CD14-positive monocyte (primary cell): ENCODE results near the gene IRF7. TPM values are rescaled to one million over a fixed set of nuclear protein-coding genes. Genes with fewer than 3 reads are reported as not detected.
A peak's percentile ranks its signal among the peaks of the same experiment; 100 is the strongest.

Experiments used
- DNase-seq, 3 donors: peaks; one replicate each; pipeline ENCODE4 v3.0.0-alpha.2; 2011 to 2022
- H2AFZ ChIP-seq: 2 replicates; pipeline ENCODE4 v1.6.0; 2012; ENCODE audit warnings: mild to moderate bottlenecking, low read depth, low read length, inconsistent platforms; ENCODE audit not compliant: insufficient read depth, poor library complexity, severe bottlenecking
- H3K27ac ChIP-seq, 2 donors: 1 replicate in 1 of 2; 2 replicates in 1 of 2; pipeline ENCODE4 v1.5.1; 2012 to 2013; ENCODE audit warnings: low read length in 2 of 2, control low read depth in 1 of 2, inconsistent platforms in 1 of 2, low read depth in 1 of 2, mild to moderate bottlenecking in 1 of 2
- H3K27me3 ChIP-seq, 2 donors: one replicate each; pipeline versions ENCODE4 v1.6.0 to v1.6.1; 2011 to 2013; ENCODE audit warnings: low read length in 2 of 2; ENCODE audit not compliant: control insufficient read depth in 2 of 2, insufficient read depth in 2 of 2
- H3K36me3 ChIP-seq, 2 donors: replicated peaks in 1 of 2; 1 replicate in 1 of 2; 2 replicates in 1 of 2; pipeline versions ENCODE4 v1.5.1 to v1.6.1; 2012 to 2013; ENCODE audit warnings: low read length in 2 of 2, control low read depth in 1 of 2, inconsistent platforms in 1 of 2, mild to moderate bottlenecking in 1 of 2; ENCODE audit not compliant: insufficient read depth in 2 of 2, control insufficient read depth in 1 of 2
- H3K4me1 ChIP-seq, 2 donors: 1 replicate in 1 of 2; 2 replicates in 1 of 2; pipeline versions ENCODE4 v1.5.1 to v1.6.1; 2012 to 2013; ENCODE audit warnings: low read length in 2 of 2, control low read depth in 1 of 2, inconsistent platforms in 1 of 2, mild to moderate bottlenecking in 1 of 2, moderate library complexity in 1 of 2; ENCODE audit not compliant: insufficient read depth in 2 of 2, control insufficient read depth in 1 of 2
- H3K4me2 ChIP-seq: replicated peaks from 2 replicates; pipeline ENCODE3; 2012; ENCODE audit warnings: low read length, moderate library complexity, mild to moderate bottlenecking; ENCODE audit not compliant: poor library complexity, severe bottlenecking; ENCODE audit errors: extremely low read depth
- H3K4me3 ChIP-seq, 3 experiments: fragments of 200-600 bp in 1 of 3; sonication (generic) in 1 of 3; replicated peaks in 1 of 3; 1 replicate in 2 of 3; 2 replicates in 1 of 3; pipeline ENCODE4 v1.5.1; 2011 to 2013; ENCODE audit warnings: low read length in 3 of 3, mild to moderate bottlenecking in 3 of 3, control low read depth in 2 of 3, low read depth in 2 of 3, inconsistent platforms in 1 of 3, moderate library complexity in 1 of 3
- H3K79me2 ChIP-seq: 2 replicates; pipeline ENCODE4 v1.6.0; 2012; ENCODE audit warnings: mild to moderate bottlenecking, control low read depth, inconsistent platforms, low read length, moderate library complexity; ENCODE audit not compliant: insufficient read depth
- H3K9ac ChIP-seq: 2 replicates; pipeline ENCODE4 v1.6.0; 2017; ENCODE audit warnings: low read length, mild to moderate bottlenecking; ENCODE audit not compliant: insufficient read depth, poor library complexity, severe bottlenecking
- H3K9me3 ChIP-seq, 2 donors: replicated peaks in 1 of 2; 1 replicate in 1 of 2; 2 replicates in 1 of 2; pipeline versions ENCODE4 v1.5.1 to v1.6.1; 2012 to 2013; ENCODE audit warnings: low read length in 2 of 2, control low read depth in 1 of 2; ENCODE audit not compliant: control insufficient read depth in 1 of 2, insufficient read depth in 1 of 2
- H4K20me1 ChIP-seq: 2 replicates; pipeline ENCODE4 v1.6.0; 2012; ENCODE audit warnings: mild to moderate bottlenecking, low read length, control low read depth, moderate library complexity; ENCODE audit not compliant: insufficient read depth
- H3K27ac Mint-ChIP-seq, 7 donors: one replicate each; pipeline ENCODE4 v1.8.0; 2020; ENCODE audit warnings: mild to moderate bottlenecking in 7 of 7, mixed read lengths in 7 of 7, moderate library complexity in 6 of 7, inconsistent platforms in 2 of 7
- H3K27me3 Mint-ChIP-seq, 3 donors: one replicate each; pipeline ENCODE4 v1.8.0; 2021 to 2022; ENCODE audit warnings: low read depth in 3 of 3, mild to moderate bottlenecking in 3 of 3, mixed read lengths in 3 of 3, moderate library complexity in 3 of 3, inconsistent platforms in 1 of 3
- H3K36me3 Mint-ChIP-seq, 2 donors: one replicate each; pipeline ENCODE4 v1.8.0; 2020; ENCODE audit warnings: mixed read lengths in 2 of 2, inconsistent platforms in 1 of 2, mild to moderate bottlenecking in 1 of 2
- H3K4me1 Mint-ChIP-seq: one replicate; pipeline ENCODE4 v1.8.0; 2020; ENCODE audit warnings: mild to moderate bottlenecking, mixed read lengths
- H3K4me3 Mint-ChIP-seq, 2 donors: one replicate each; pipeline ENCODE4 v1.8.0; 2020; ENCODE audit warnings: mild to moderate bottlenecking in 2 of 2, mixed read lengths in 2 of 2, moderate library complexity in 1 of 2
- H3K9me3 Mint-ChIP-seq, 7 donors: one replicate each; pipeline ENCODE4 v1.8.0; 2020 to 2022; ENCODE audit warnings: mixed read lengths in 7 of 7, mild to moderate bottlenecking in 6 of 7, moderate library complexity in 6 of 7, inconsistent platforms in 2 of 7
- WGBS: methylation state at CpG from one replicate; pipeline ENCODE4 v1.1.5; 2013; ENCODE audit warnings: missing lambda C conversion rate; ENCODE audit not compliant: insufficient coverage; 5-methylcytosine and 5-hydroxymethylcytosine counted together
- intact Hi-C, 2 donors: fragments of 100-400 bp; cut with micrococcal nuclease; formaldehyde crosslinking; loops; one replicate each; pipeline versions ENCODE4 v1.15.0 to v1.15.1; 2023
- polyA plus RNA-seq, 3 donors: library from polyadenylated mRNA; depleted of rRNA in 1 of 3; unstranded in 2 of 3; stranded (reverse) in 1 of 3; fragments of 300-500 nt in 2 of 3; fragments of >200 nt in 1 of 3; fragmentation: Illumina TruSeq in 2 of 3; gene quantifications; 1 replicate in 2 of 3; 2 replicates in 1 of 3; pipeline ENCODE4 v1.2.3, GENCODE V29; 2012 to 2021
- TF ChIP-seq, protein P1 (sequence below): fragments of 200-600 bp; IDR thresholded peaks from one replicate; pipeline ENCODE4 v1.8.0; 2022; ENCODE audit warnings: antibody characterized with exemption, mild to moderate bottlenecking

The IRF7 gene
- polyA plus RNA-seq, 3 donors: 38.6 to 125 (median 42.9) TPM

DNA sequence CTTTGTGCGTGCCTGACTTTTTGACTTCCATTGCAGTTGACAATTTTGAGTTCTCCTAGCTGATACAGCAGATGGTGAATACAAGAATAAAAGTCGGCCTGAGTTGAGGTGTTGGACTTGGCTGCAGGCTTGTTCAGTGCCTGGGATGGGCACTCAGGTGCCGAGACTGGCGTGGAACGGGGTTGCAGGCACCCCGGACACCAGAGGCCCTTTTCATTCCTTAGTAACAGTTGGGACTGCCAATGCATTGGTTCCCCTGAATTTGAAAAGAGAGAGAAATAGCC is 38.2 kb downstream of the IRF7 start:
- peaks cover 19 to 22% of the 10 kb centered on the region in 2 donors for H3K36me3 Mint-ChIP-seq
- peaks cover 8 to 23% of the 10 kb centered on the region in 2 donors for H3K27me3 ChIP-seq
- peak overlapping the region; percentile 85 to 89 for H3K4me3 Mint-ChIP-seq
- peaks cover 37% of the 10 kb centered on the region for H3K4me1 Mint-ChIP-seq
- no peak for DNase-seq
- TF ChIP-seq, protein P1, sequence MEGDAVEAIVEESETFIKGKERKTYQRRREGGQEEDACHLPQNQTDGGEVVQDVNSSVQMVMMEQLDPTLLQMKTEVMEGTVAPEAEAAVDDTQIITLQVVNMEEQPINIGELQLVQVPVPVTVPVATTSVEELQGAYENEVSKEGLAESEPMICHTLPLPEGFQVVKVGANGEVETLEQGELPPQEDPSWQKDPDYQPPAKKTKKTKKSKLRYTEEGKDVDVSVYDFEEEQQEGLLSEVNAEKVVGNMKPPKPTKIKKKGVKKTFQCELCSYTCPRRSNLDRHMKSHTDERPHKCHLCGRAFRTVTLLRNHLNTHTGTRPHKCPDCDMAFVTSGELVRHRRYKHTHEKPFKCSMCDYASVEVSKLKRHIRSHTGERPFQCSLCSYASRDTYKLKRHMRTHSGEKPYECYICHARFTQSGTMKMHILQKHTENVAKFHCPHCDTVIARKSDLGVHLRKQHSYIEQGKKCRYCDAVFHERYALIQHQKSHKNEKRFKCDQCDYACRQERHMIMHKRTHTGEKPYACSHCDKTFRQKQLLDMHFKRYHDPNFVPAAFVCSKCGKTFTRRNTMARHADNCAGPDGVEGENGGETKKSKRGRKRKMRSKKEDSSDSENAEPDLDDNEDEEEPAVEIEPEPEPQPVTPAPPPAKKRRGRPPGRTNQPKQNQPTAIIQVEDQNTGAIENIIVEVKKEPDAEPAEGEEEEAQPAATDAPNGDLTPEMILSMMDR: no peak
- peak overlapping the region; percentile 98 for H3K4me2 ChIP-seq
- H3K9me3 ChIP-seq: peaks cover 0 to 3% of the 10 kb centered on the region in 2 donors
- H3K4me3 ChIP-seq: peak overlapping the region; percentile 79 to 91 (median 79)
- H3K9ac ChIP-seq: peak overlapping the region; percentile 81
- intact Hi-C loops: loop anchor here (2.0 to 5.0 kb wide), 3 partner anchors 17 to 70 kb away; partner anchors contain the start of genes LMNTD2 (in 1 of the 2), RASSF7 (in 1 of the 2) and RNH1 (in 1 of the 2)
- H2AFZ ChIP-seq: no peak overlapping the region
- H3K4me1 ChIP-seq: peaks cover 22 to 40% of the 10 kb centered on the region in 2 donors
- peaks cover 0 to 11% (median 3%) of the 10 kb centered on the region in 7 donors for H3K9me3 Mint-ChIP-seq
- H3K79me2 ChIP-seq: peaks cover 56% of the 10 kb centered on the region
- H3K27me3 Mint-ChIP-seq: peaks cover 22 to 28% (median 22%) of the 10 kb centered on the region in 3 donors
- 72% methylated on average over 6 of the region's 6 CpGs for whole genome bisulfite sequencing
- peaks cover 11 to 15% of the 10 kb centered on the region in 2 donors for H3K36me3 ChIP-seq
- peak overlapping the region in 5 of 7 donors; percentile 58 to 83 (median 76) for H3K27ac Mint-ChIP-seq
- H3K27ac ChIP-seq: peak overlapping the region in 1 of 2 donors; percentile 87
- H4K20me1 ChIP-seq: peaks cover 57% of the 10 kb centered on the region

- intact Hi-C loops: loop anchor here (2.0 to 5.0 kb wide), 3 partner anchors 16 to 70 kb away; partner anchors contain the start of genes LMNTD2 (in 1 of the 2), RASSF7 (in 1 of the 2) and RNH1 (in 1 of the 2)
- H3K79me2 ChIP-seq: peaks cover 53% of the 10 kb centered on the region
- H3K9me3 ChIP-seq: peaks cover 0 to 3% of the 10 kb centered on the region in 2 donors
- Mint-ChIP-seq H3K4me1 (peaks cover 37% of the 10 kb centered on the region), H3K27me3 (peaks cover 22 to 33% (median 27%) of the 10 kb centered on the region in 3 donors), H3K27ac (peak overlapping the region in 6 of 7 donors; percentile 70 to 90 (median 80)), H3K9me3 (peaks cover 0 to 11% (median 3%) of the 10 kb centered on the region in 7 donors), H3K36me3 (peaks cover 16 to 18% of the 10 kb centered on the region in 2 donors), H3K4me3 (peak overlapping the region; percentile 85 to 89)
- H3K36me3 ChIP-seq: peaks cover 10 to 11% of the 10 kb centered on the region in 2 donors
- peaks cover 8 to 24% of the 10 kb centered on the region in 2 donors for H3K27me3 ChIP-seq
- peak overlapping the region; percentile 98 for H3K4me2 ChIP-seq
- 3% methylated on average over 36 of the region's 48 CpGs for WGBS
- H2AFZ ChIP-seq: no peak overlapping the region
- H3K27ac ChIP-seq: peak overlapping the region; percentile 53 to 87
- peak overlapping the region; percentile 81 for H3K9ac ChIP-seq
- peak overlapping the region; percentile 79 to 91 (median 79) for H3K4me3 ChIP-seq
- no peak for DNase-seq
- peaks cover 22 to 40% of the 10 kb centered on the region in 2 donors for H3K4me1 ChIP-seq
- H4K20me1 ChIP-seq: peaks cover 52% of the 10 kb centered on the region
- TF ChIP-seq, protein P1: no peak
Measured at GRCh38 chr11:576811-577610, 38.7 kb downstream of the IRF7 start.
